HAP-1 (cell line): ENCODE data around the gene RNF14.
"Not testable (repeated sequence)": the region's sequence is repeated elsewhere in the genome, so short reads cannot be mapped to it uniquely, and the experiment has no call there.

Experiments
- DNase-seq, 2 experiments: peaks; one replicate each; pipeline ENCODE4 v3.0.0-alpha.2; 2016 to 2020; ENCODE audit warnings: low spot score in 2 of 2
- H3K27me3 ChIP-seq: fragments of 250-450 bp; sonication (Bioruptor Pico); 2 replicates; pipeline ENCODE4 v1.5.1; 2020; ENCODE audit warnings: low read depth, mild to moderate bottlenecking, moderate library complexity
- H3K36me3 ChIP-seq: fragments of 250-450 bp; sonication (Bioruptor Pico); replicated peaks from 2 replicates; pipeline ENCODE4 v1.5.1; 2020; ENCODE audit warnings: mild to moderate bottlenecking
- H3K4me1 ChIP-seq: fragments of 250-450 bp; sonication (Bioruptor Pico); 2 replicates; pipeline ENCODE4 v1.5.1; 2020; ENCODE audit warnings: mild to moderate bottlenecking
- H3K4me3 ChIP-seq: fragments of 250-450 bp; sonication (Bioruptor Pico); 2 replicates; pipeline ENCODE4 v1.5.1; 2020; ENCODE audit warnings: mild to moderate bottlenecking, moderate library complexity
- H3K9me3 ChIP-seq: fragments of 250-450 bp; sonication (Bioruptor Pico); 2 replicates; pipeline ENCODE4 v1.5.1; 2020; ENCODE audit warnings: mild to moderate bottlenecking, moderate library complexity
- in situ Hi-C: fragments of 300-500 bp; cut with MboI; formaldehyde crosslinking; loops from 3 replicates; pipeline ENCODE4 v1.14.3; 2020; ENCODE audit warnings: low sequenced_read_pairs, inconsistent platforms, mixed read lengths

Gene RNF14

GRCh38 chr5:142017832-142018427, 49.0 kb downstream of the RNF14 start:
- peaks cover 9% of the 10 kb centered on the region; the same call in 1 of the 2 replicates for H3K27me3 ChIP-seq
- H3K9me3 ChIP-seq: no peaks in the 10 kb centered on the region
- no peak overlapping the region for H3K4me3 ChIP-seq
- H3K36me3 ChIP-seq: no peaks in the 10 kb centered on the region
- no peak for DNase-seq
- in situ Hi-C loops: no loop called here
- peaks cover 6% of the 10 kb centered on the region; the same call in 1 of the 2 replicates for H3K4me1 ChIP-seq

GRCh38 chr5:142020122-142020659, 51.3 kb downstream of the RNF14 start:
- in situ Hi-C loops: no loop called here
- no peaks in the 10 kb centered on the region for H3K9me3 ChIP-seq
- peaks cover 9% of the 10 kb centered on the region; the same call in 1 of the 2 replicates for H3K27me3 ChIP-seq
- peaks cover 6% of the 10 kb centered on the region for H3K4me1 ChIP-seq
- DNase-seq: no peak
- H3K36me3 ChIP-seq: no peaks in the 10 kb centered on the region
- H3K4me3 ChIP-seq: no peak overlapping the region

GRCh38 chr5:142023836-142024235, 54.9 kb downstream of the RNF14 start:
- H3K4me1 ChIP-seq: peaks cover 8% of the 10 kb centered on the region
- H3K9me3 ChIP-seq: no peaks in the 10 kb centered on the region
- H3K4me3 ChIP-seq: no peak overlapping the region
- DNase-seq: no peak
- in situ Hi-C loops: no loop called here
- H3K36me3 ChIP-seq: no peaks in the 10 kb centered on the region
- H3K27me3 ChIP-seq: peaks cover 9% of the 10 kb centered on the region; the same call in 1 of the 2 replicates

GRCh38 chr5:142024771-142025304, 55.9 kb downstream of the RNF14 start:
- H3K36me3 ChIP-seq: no peaks in the 10 kb centered on the region
- H3K4me3 ChIP-seq: peak overlapping the region; percentile 23
- H3K27me3 ChIP-seq: peaks cover 9% of the 10 kb centered on the region; the same call in 1 of the 2 replicates
- no peaks in the 10 kb centered on the region for H3K9me3 ChIP-seq
- peaks cover 8% of the 10 kb centered on the region for H3K4me1 ChIP-seq
- peak; percentile 91 for DNase-seq
- in situ Hi-C loops: no loop called here

- in situ Hi-C loops: no loop called here
- Histone ChIP-seq H3K36me3 (no peaks in the 10 kb centered on the region), H3K9me3 (no peaks in the 10 kb centered on the region), H3K4me3 (no peak overlapping the region), H3K4me1 (peaks cover 8% of the 10 kb centered on the region), H3K27me3 (peaks cover 7% of the 10 kb centered on the region; the same call in 1 of the 2 replicates)
- DNase-seq: no peak
These were observed 56.7 kb downstream of the RNF14 start for GRCh38 chr5:142025637-142026036.

GRCh38 chr5:142032150-142032549, 63.2 kb downstream of the RNF14 start:
- no peaks in the 10 kb centered on the region for H3K4me1 ChIP-seq
- no peak for DNase-seq
- in situ Hi-C loops: no loop called here
- no peaks in the 10 kb centered on the region for H3K27me3 ChIP-seq
- no peak overlapping the region for H3K4me3 ChIP-seq
- H3K36me3 ChIP-seq: no peaks in the 10 kb centered on the region
- H3K9me3 ChIP-seq: no peaks in the 10 kb centered on the region

GRCh38 chr5:142032747-142033631, 64.1 kb downstream of the RNF14 start:
- in situ Hi-C loops: no loop called here

GRCh38 chr5:142033632-142034567, 65.0 kb downstream of the RNF14 start:
- in situ Hi-C loops, H3K4me1 ChIP-seq, H3K9me3 ChIP-seq, H3K4me3 ChIP-seq, DNase-seq, H3K36me3 ChIP-seq, H3K27me3 ChIP-seq: not testable (repeated sequence)

More at GRCh38 chr5:142032747-142033631, 64.1 kb downstream of the RNF14 start:
- no peaks in the 10 kb centered on the region for H3K4me1 ChIP-seq
- no peaks in the 10 kb centered on the region for H3K27me3 ChIP-seq
- H3K9me3 ChIP-seq: no peaks in the 10 kb centered on the region
- no peak overlapping the region for H3K4me3 ChIP-seq
- no peaks in the 10 kb centered on the region for H3K36me3 ChIP-seq
- DNase-seq: no peak

GRCh38 chr5:142034994-142035393, 66.1 kb downstream of the RNF14 start:
- no peaks in the 10 kb centered on the region for H3K9me3 ChIP-seq
- in situ Hi-C loops: no loop called here
- DNase-seq: no peak
- no peaks in the 10 kb centered on the region for H3K4me1 ChIP-seq
- no peaks in the 10 kb centered on the region for H3K27me3 ChIP-seq
- no peak overlapping the region for H3K4me3 ChIP-seq
- H3K36me3 ChIP-seq: no peaks in the 10 kb centered on the region

GRCh38 chr5:142036918-142037317, 68.0 kb downstream of the RNF14 start:
- no peaks in the 10 kb centered on the region for H3K9me3 ChIP-seq
- no peak for DNase-seq
- in situ Hi-C loops: no loop called here
- H3K4me1 ChIP-seq: no peaks in the 10 kb centered on the region
- H3K36me3 ChIP-seq: no peaks in the 10 kb centered on the region
- H3K4me3 ChIP-seq: no peak overlapping the region
- H3K27me3 ChIP-seq: no peaks in the 10 kb centered on the region

- H3K9me3 ChIP-seq, H3K4me1 ChIP-seq, H3K27me3 ChIP-seq, H3K36me3 ChIP-seq, H3K4me3 ChIP-seq, DNase-seq, in situ Hi-C loops: not testable (repeated sequence)
These were observed 68.7 kb downstream of the RNF14 start for GRCh38 chr5:142037599-142037998.

- Histone ChIP-seq H3K36me3 (no peaks in the 10 kb centered on the region), H3K4me1 (no peaks in the 10 kb centered on the region), H3K9me3 (no peaks in the 10 kb centered on the region), H3K4me3 (no peak overlapping the region), H3K27me3 (no peaks in the 10 kb centered on the region)
- DNase-seq: no peak
- in situ Hi-C loops: no loop called here
These were observed 69.8 kb downstream of the RNF14 start for GRCh38 chr5:142038735-142039134.
